Naive thymus-derived CD4-positive, alpha-beta T cell (primary cell): ENCODE results near the gene SEL1L3. TPM values are rescaled to one million over a fixed set of nuclear protein-coding genes. Genes with fewer than 3 reads are reported as not detected.
A peak's percentile ranks its signal among the peaks of the same experiment; 100 is the strongest.
"Not testable (repeated sequence)": the region's sequence is repeated elsewhere in the genome, so short reads cannot be mapped to it uniquely, and the experiment has no call there.

ENCODE experiments used
- ATAC-seq: fragments of 150-1000 bp; cut with Tn5 transposase; 2 replicates; pipeline ENCODE4 v1.10.0; 2021; ENCODE audit warnings: mild to moderate bottlenecking, moderate library complexity
- CTCF ChIA-PET: fragments of 350-600 bp; sonication (Branson Sonifier 250); formaldehyde crosslinking; loops from one replicate; lab custom pipeline; 2021; ENCODE audit warnings: antibody characterized with exemption; lab: Charles Lee
- POLR2A ChIA-PET: fragments of 350-600 bp; sonication (Branson Sonifier 250); formaldehyde crosslinking; loops from one replicate; lab custom pipeline; 2021; ENCODE audit warnings: antibody characterized with exemption, inconsistent platforms; lab: Charles Lee
- DNase-seq, 9 donors: peaks; one replicate each; pipeline versions ENCODE4 v3.0.0 to v3.0.0-alpha.2; 2020 to 2022; ENCODE audit warnings: mixed read lengths in 1 of 9
- H3K27ac ChIP-seq: one replicate; pipeline ENCODE4 v1.7.0; 2013; ENCODE audit warnings: mild to moderate bottlenecking, low read depth, low read length, moderate library complexity
- H3K27me3 ChIP-seq, 2 donors: one replicate each; pipeline ENCODE4 v1.7.0; 2013; ENCODE audit warnings: low read length in 2 of 2, mild to moderate bottlenecking in 2 of 2, moderate library complexity in 2 of 2; ENCODE audit not compliant: control insufficient read depth in 2 of 2, insufficient read depth in 2 of 2
- H3K36me3 ChIP-seq, 3 experiments: 1 replicate in 2 of 3; 2 replicates in 1 of 3; pipeline ENCODE4 v1.7.0; 2013; ENCODE audit warnings: low read length in 3 of 3, mild to moderate bottlenecking in 3 of 3, moderate library complexity in 1 of 3; ENCODE audit not compliant: insufficient read depth in 3 of 3, control insufficient read depth in 2 of 3
- H3K4me1 ChIP-seq, 2 donors: one replicate each; pipeline ENCODE4 v1.7.0; 2013; ENCODE audit warnings: low read length in 2 of 2, mild to moderate bottlenecking in 2 of 2, moderate library complexity in 1 of 2; ENCODE audit not compliant: control insufficient read depth in 2 of 2, insufficient read depth in 2 of 2
- H3K4me3 ChIP-seq: 2 replicates; pipeline ENCODE4 v1.7.0; 2013; ENCODE audit warnings: mild to moderate bottlenecking, low read length
- H3K9me3 ChIP-seq, 3 experiments: 1 replicate in 2 of 3; 2 replicates in 1 of 3; pipeline ENCODE4 v1.7.0; 2013; ENCODE audit warnings: low read length in 3 of 3; ENCODE audit not compliant: control insufficient read depth in 2 of 3
- H3K27ac Mint-ChIP-seq, 9 donors: one replicate each; pipeline ENCODE4 v1.8.0; 2020 to 2022; ENCODE audit warnings: mixed read lengths in 9 of 9, mild to moderate bottlenecking in 8 of 9, moderate library complexity in 5 of 9, inconsistent platforms in 2 of 9
- H3K27me3 Mint-ChIP-seq, 5 donors: one replicate each; pipeline ENCODE4 v1.8.0; 2021 to 2022; ENCODE audit warnings: mixed read lengths in 5 of 5, mild to moderate bottlenecking in 1 of 5
- H3K36me3 Mint-ChIP-seq, 5 donors: one replicate each; pipeline ENCODE4 v1.8.0; 2020 to 2022; ENCODE audit warnings: mixed read lengths in 5 of 5, mild to moderate bottlenecking in 3 of 5, inconsistent platforms in 1 of 5
- H3K4me1 Mint-ChIP-seq, 7 donors: one replicate each; pipeline ENCODE4 v1.8.0; 2020 to 2022; ENCODE audit warnings: mixed read lengths in 7 of 7, mild to moderate bottlenecking in 3 of 7, inconsistent platforms in 1 of 7
- H3K4me3 Mint-ChIP-seq, 10 donors: one replicate each; pipeline ENCODE4 v1.8.0; 2020 to 2022; ENCODE audit warnings: mild to moderate bottlenecking in 10 of 10, mixed read lengths in 10 of 10, moderate library complexity in 6 of 10, inconsistent platforms in 2 of 10
- H3K9me3 Mint-ChIP-seq, 11 donors: one replicate each; pipeline ENCODE4 v1.8.0; 2020 to 2022; ENCODE audit warnings: mixed read lengths in 11 of 11, mild to moderate bottlenecking in 4 of 11, inconsistent platforms in 1 of 11, moderate library complexity in 1 of 11
- intact Hi-C, 2 donors: fragments of 100-400 bp; cut with micrococcal nuclease; formaldehyde crosslinking; loops; one replicate each; pipeline ENCODE4 v1.15.1; 2023
- polyA plus RNA-seq, 2 donors: library from polyadenylated mRNA; unstranded; fragments of 300-500 nt; fragmentation: Illumina TruSeq; gene quantifications; one replicate each; pipeline ENCODE4 v1.2.3, GENCODE V29; 2021
- total RNA-seq, 6 experiments: library from RNA in 5 of 6; stranded (reverse) in 5 of 6; gene quantifications; 1 replicate in 5 of 6; 2 replicates in 1 of 6; pipeline ENCODE4 v1.2.3 and lab custom pipeline; 2021 to 2026

SEL1L3 gene
- total RNA-seq (10 to 100 TPM; 38.1 to 55.8 (median 47.0) TPM), polyA plus RNA-seq (10 to 100 TPM; 15.9 to 30.1 TPM), total RNA-seq (lab: John Stamatoyannopoulos, UW) (63.4 reads per million, percentile 76 among the genes with 10 or more reads in this experiment)

GRCh38 chr4:25862411-25863346 is at the start of gene SEL1L3:
TSS of gene SEL1L3 (minus strand) at chr4:25862988. CDS start at chr4:25862836, 152 bp downstream.
- H3K27ac Mint-ChIP-seq: peak within 1 kb of the TSS; percentile 88 to 99 (median 96)
- intact Hi-C loops: loop anchor here (1.0 to 5.0 kb wide), 7 partner anchors 20 to 1280 kb away; partner anchors contain the start of genes DHX15 (in 1 of the 2), SMIM20 (in 1 of the 2), STIM2 (in 1 of the 2) and TBC1D19 (in 1 of the 2)
- Histone ChIP-seq H3K27ac (peak within 1 kb of the TSS; percentile 71), H3K36me3 (no peaks in the 10 kb centered on the region), H3K9me3 (no peaks in the 10 kb centered on the region), H3K4me3 (peak within 1 kb of the TSS; percentile 68), H3K27me3 (no peaks in the 10 kb centered on the region), H3K4me1 (peaks cover 30 to 32% of the 10 kb centered on the region in 2 donors)
- DNase-seq (peak in 8 of 9 donors; percentile 13 to 77 (median 29)), ATAC-seq (peak; percentile 59)
- ChIA-PET CTCF (no interaction called here), POLR2A (interaction anchor here (0.6 to 1.7 kb wide), 6 partner anchors 25 to 457 kb away, joined by 3 to 7 read pairs (median 6); partner anchors contain the start of gene SMIM20)
- peaks cover 0 to 3% (median 0%) of the 10 kb centered on the region in 5 donors for H3K27me3 Mint-ChIP-seq
- H3K4me3 Mint-ChIP-seq: peak within 1 kb of the TSS; percentile 94 to 100 (median 98)
- H3K9me3 Mint-ChIP-seq: peaks cover 0 to 2% (median 0%) of the 10 kb centered on the region in 11 donors
- H3K36me3 Mint-ChIP-seq: peaks cover 0 to 24% (median 4%) of the 10 kb centered on the region in 5 donors
- H3K4me1 Mint-ChIP-seq: peaks cover 32 to 44% (median 39%) of the 10 kb centered on the region in 7 donors

- intact Hi-C loops: loop anchor here (5.0 to 10.0 kb wide), 5 partner anchors 76 to 1329 kb away; partner anchors contain the start of gene DHX15 (in 1 of the 2)
- Histone ChIP-seq H3K27me3 (no peaks in the 10 kb centered on the region), H3K4me1 (peaks cover 11 to 16% of the 10 kb centered on the region in 2 donors), H3K9me3 (no peaks in the 10 kb centered on the region), H3K27ac (no peak overlapping the region), H3K36me3 (no peaks in the 10 kb centered on the region), H3K4me3 (no peak overlapping the region)
- DNase-seq: no peak
- H3K4me1 Mint-ChIP-seq: peaks cover 10 to 24% (median 22%) of the 10 kb centered on the region in 7 donors
- H3K36me3 Mint-ChIP-seq: peaks cover 0 to 3% (median 0%) of the 10 kb centered on the region in 5 donors
- peaks cover 0 to 16% (median 0%) of the 10 kb centered on the region in 5 donors for H3K27me3 Mint-ChIP-seq
- POLR2A ChIA-PET: interaction anchor here (0.8 kb wide), 1 partner anchor 57 kb away, joined by 4 read pairs; no protein-coding TSS in a partner anchor
- CTCF ChIA-PET: interaction anchor here (0.9 kb wide), 1 partner anchor 69 kb away, joined by 3 read pairs; no protein-coding TSS in a partner anchor
- no peak overlapping the region for H3K27ac Mint-ChIP-seq
- peaks cover 0 to 9% (median 0%) of the 10 kb centered on the region in 11 donors for H3K9me3 Mint-ChIP-seq
- no peak overlapping the region for H3K4me3 Mint-ChIP-seq
- no peak for ATAC-seq
These were observed 48.6 kb upstream of the SEL1L3 start for GRCh38 chr4:25911356-25911755.

GRCh38 chr4:25908491-25908901 is 45.7 kb upstream of the SEL1L3 start:
- peaks cover 7 to 9% (median 8%) of the 10 kb centered on the region in 7 donors for H3K4me1 Mint-ChIP-seq

GRCh38 chr4:25906113-25906512 is 43.3 kb upstream of the SEL1L3 start:
- H3K4me3 ChIP-seq, H3K4me3 Mint-ChIP-seq, H3K27ac Mint-ChIP-seq, H3K9me3 Mint-ChIP-seq, H3K4me1 ChIP-seq, DNase-seq, H3K27ac ChIP-seq, ATAC-seq, H3K36me3 ChIP-seq, H3K4me1 Mint-ChIP-seq, H3K27me3 Mint-ChIP-seq, CTCF ChIA-PET, H3K27me3 ChIP-seq, intact Hi-C loops, H3K36me3 Mint-ChIP-seq, H3K9me3 ChIP-seq: not testable (repeated sequence)
- POLR2A ChIA-PET: interaction anchor here (0.7 kb wide), 1 partner anchor 80 kb away, joined by 3 read pairs; no protein-coding TSS in a partner anchor

More at GRCh38 chr4:25908491-25908901, 45.7 kb upstream of the SEL1L3 start:
- Mint-ChIP-seq H3K9me3 (peaks cover 0 to 9% (median 0%) of the 10 kb centered on the region in 11 donors), H3K27me3 (peaks cover 0 to 16% (median 0%) of the 10 kb centered on the region in 5 donors), H3K36me3 (peaks cover 0 to 8% (median 4%) of the 10 kb centered on the region in 5 donors), H3K4me3 (no peak overlapping the region), H3K27ac (no peak overlapping the region)
- H3K4me3 ChIP-seq: no peak overlapping the region
- ATAC-seq (no peak), DNase-seq (no peak)
- intact Hi-C loops: no loop called here
- no peaks in the 10 kb centered on the region for H3K36me3 ChIP-seq
- CTCF ChIA-PET: no interaction called here
- no peak overlapping the region for H3K27ac ChIP-seq
- H3K4me1 ChIP-seq: peaks cover 6 to 7% of the 10 kb centered on the region in 2 donors
- no peaks in the 10 kb centered on the region for H3K27me3 ChIP-seq
- POLR2A ChIA-PET: no interaction called here
- H3K9me3 ChIP-seq: no peaks in the 10 kb centered on the region

GRCh38 chr4:25905371-25905770 is 42.6 kb upstream of the SEL1L3 start:
- Histone ChIP-seq H3K36me3 (no peaks in the 10 kb centered on the region), H3K4me1 (no peaks in the 10 kb centered on the region), H3K27ac (no peak overlapping the region), H3K4me3 (no peak overlapping the region), H3K27me3 (no peaks in the 10 kb centered on the region), H3K9me3 (no peaks in the 10 kb centered on the region)
- ATAC-seq: no peak
- Mint-ChIP-seq H3K36me3 (peaks cover 0 to 8% (median 4%) of the 10 kb centered on the region in 5 donors), H3K4me3 (no peak overlapping the region), H3K4me1 (peaks cover 0 to 3% (median 0%) of the 10 kb centered on the region in 7 donors), H3K9me3 (peaks cover 0 to 9% (median 0%) of the 10 kb centered on the region in 11 donors), H3K27me3 (peaks cover 0 to 9% (median 0%) of the 10 kb centered on the region in 5 donors), H3K27ac (no peak overlapping the region)
- ChIA-PET CTCF (no interaction called here), POLR2A (no interaction called here)
- intact Hi-C loops: no loop called here
- no peak for DNase-seq

- ChIA-PET CTCF (no interaction called here), POLR2A (no interaction called here)
- Histone ChIP-seq H3K27ac (no peak overlapping the region), H3K36me3 (no peaks in the 10 kb centered on the region), H3K9me3 (no peaks in the 10 kb centered on the region), H3K27me3 (no peaks in the 10 kb centered on the region), H3K4me3 (no peak overlapping the region), H3K4me1 (no peaks in the 10 kb centered on the region)
- Mint-ChIP-seq H3K9me3 (peaks cover 0 to 9% (median 0%) of the 10 kb centered on the region in 11 donors), H3K4me3 (no peak overlapping the region), H3K36me3 (peaks cover 0 to 8% (median 4%) of the 10 kb centered on the region in 5 donors), H3K4me1 (peaks cover 0 to 3% (median 0%) of the 10 kb centered on the region in 7 donors), H3K27ac (no peak overlapping the region), H3K27me3 (peaks cover 0 to 9% (median 0%) of the 10 kb centered on the region in 5 donors)
- no peak for ATAC-seq
- intact Hi-C loops: no loop called here
- no peak for DNase-seq
These were observed 41.9 kb upstream of the SEL1L3 start for GRCh38 chr4:25904748-25905082.
